CD14-positive monocyte (primary cell): ENCODE data around the gene KCNMA1. TPM values are rescaled to one million over a fixed set of nuclear protein-coding genes. Genes with fewer than 3 reads are reported as not detected.

Experiments used
- DNase-seq, 3 donors: peaks; one replicate each; pipeline ENCODE4 v3.0.0-alpha.2; 2011 to 2022
- H2AFZ ChIP-seq: 2 replicates; pipeline ENCODE4 v1.6.0; 2012; ENCODE audit warnings: mild to moderate bottlenecking, low read depth, low read length, inconsistent platforms; ENCODE audit not compliant: insufficient read depth, poor library complexity, severe bottlenecking
- H3K27ac ChIP-seq, 2 donors: 1 replicate in 1 of 2; 2 replicates in 1 of 2; pipeline ENCODE4 v1.5.1; 2012 to 2013; ENCODE audit warnings: low read length in 2 of 2, control low read depth in 1 of 2, inconsistent platforms in 1 of 2, low read depth in 1 of 2, mild to moderate bottlenecking in 1 of 2
- H3K27me3 ChIP-seq, 2 donors: one replicate each; pipeline versions ENCODE4 v1.6.0 to v1.6.1; 2011 to 2013; ENCODE audit warnings: low read length in 2 of 2; ENCODE audit not compliant: control insufficient read depth in 2 of 2, insufficient read depth in 2 of 2
- H3K36me3 ChIP-seq, 2 donors: replicated peaks in 1 of 2; 1 replicate in 1 of 2; 2 replicates in 1 of 2; pipeline versions ENCODE4 v1.5.1 to v1.6.1; 2012 to 2013; ENCODE audit warnings: low read length in 2 of 2, control low read depth in 1 of 2, inconsistent platforms in 1 of 2, mild to moderate bottlenecking in 1 of 2; ENCODE audit not compliant: insufficient read depth in 2 of 2, control insufficient read depth in 1 of 2
- H3K4me1 ChIP-seq, 2 donors: 1 replicate in 1 of 2; 2 replicates in 1 of 2; pipeline versions ENCODE4 v1.5.1 to v1.6.1; 2012 to 2013; ENCODE audit warnings: low read length in 2 of 2, control low read depth in 1 of 2, inconsistent platforms in 1 of 2, mild to moderate bottlenecking in 1 of 2, moderate library complexity in 1 of 2; ENCODE audit not compliant: insufficient read depth in 2 of 2, control insufficient read depth in 1 of 2
- H3K4me2 ChIP-seq: replicated peaks from 2 replicates; pipeline ENCODE3; 2012; ENCODE audit warnings: low read length, moderate library complexity, mild to moderate bottlenecking; ENCODE audit not compliant: poor library complexity, severe bottlenecking; ENCODE audit errors: extremely low read depth
- H3K4me3 ChIP-seq, 3 experiments: fragments of 200-600 bp in 1 of 3; sonication (generic) in 1 of 3; replicated peaks in 1 of 3; 1 replicate in 2 of 3; 2 replicates in 1 of 3; pipeline ENCODE4 v1.5.1; 2011 to 2013; ENCODE audit warnings: low read length in 3 of 3, mild to moderate bottlenecking in 3 of 3, control low read depth in 2 of 3, low read depth in 2 of 3, inconsistent platforms in 1 of 3, moderate library complexity in 1 of 3
- H3K79me2 ChIP-seq: 2 replicates; pipeline ENCODE4 v1.6.0; 2012; ENCODE audit warnings: mild to moderate bottlenecking, control low read depth, inconsistent platforms, low read length, moderate library complexity; ENCODE audit not compliant: insufficient read depth
- H3K9ac ChIP-seq: 2 replicates; pipeline ENCODE4 v1.6.0; 2017; ENCODE audit warnings: low read length, mild to moderate bottlenecking; ENCODE audit not compliant: insufficient read depth, poor library complexity, severe bottlenecking
- H3K9me3 ChIP-seq, 2 donors: replicated peaks in 1 of 2; 1 replicate in 1 of 2; 2 replicates in 1 of 2; pipeline versions ENCODE4 v1.5.1 to v1.6.1; 2012 to 2013; ENCODE audit warnings: low read length in 2 of 2, control low read depth in 1 of 2; ENCODE audit not compliant: control insufficient read depth in 1 of 2, insufficient read depth in 1 of 2
- H4K20me1 ChIP-seq: 2 replicates; pipeline ENCODE4 v1.6.0; 2012; ENCODE audit warnings: mild to moderate bottlenecking, low read length, control low read depth, moderate library complexity; ENCODE audit not compliant: insufficient read depth
- H3K27ac Mint-ChIP-seq, 7 donors: one replicate each; pipeline ENCODE4 v1.8.0; 2020; ENCODE audit warnings: mild to moderate bottlenecking in 7 of 7, mixed read lengths in 7 of 7, moderate library complexity in 6 of 7, inconsistent platforms in 2 of 7
- H3K27me3 Mint-ChIP-seq, 3 donors: one replicate each; pipeline ENCODE4 v1.8.0; 2021 to 2022; ENCODE audit warnings: low read depth in 3 of 3, mild to moderate bottlenecking in 3 of 3, mixed read lengths in 3 of 3, moderate library complexity in 3 of 3, inconsistent platforms in 1 of 3
- H3K36me3 Mint-ChIP-seq, 2 donors: one replicate each; pipeline ENCODE4 v1.8.0; 2020; ENCODE audit warnings: mixed read lengths in 2 of 2, inconsistent platforms in 1 of 2, mild to moderate bottlenecking in 1 of 2
- H3K4me1 Mint-ChIP-seq: one replicate; pipeline ENCODE4 v1.8.0; 2020; ENCODE audit warnings: mild to moderate bottlenecking, mixed read lengths
- H3K4me3 Mint-ChIP-seq, 2 donors: one replicate each; pipeline ENCODE4 v1.8.0; 2020; ENCODE audit warnings: mild to moderate bottlenecking in 2 of 2, mixed read lengths in 2 of 2, moderate library complexity in 1 of 2
- H3K9me3 Mint-ChIP-seq, 7 donors: one replicate each; pipeline ENCODE4 v1.8.0; 2020 to 2022; ENCODE audit warnings: mixed read lengths in 7 of 7, mild to moderate bottlenecking in 6 of 7, moderate library complexity in 6 of 7, inconsistent platforms in 2 of 7
- CTCF ChIP-seq: fragments of 200-600 bp; IDR thresholded peaks from one replicate; pipeline ENCODE4 v1.8.0; 2022; ENCODE audit warnings: antibody characterized with exemption, mild to moderate bottlenecking
- WGBS: methylation state at CpG from one replicate; pipeline ENCODE4 v1.1.5; 2013; ENCODE audit warnings: missing lambda C conversion rate; ENCODE audit not compliant: insufficient coverage; 5-methylcytosine and 5-hydroxymethylcytosine counted together
- intact Hi-C, 2 donors: fragments of 100-400 bp; cut with micrococcal nuclease; formaldehyde crosslinking; loops; one replicate each; pipeline versions ENCODE4 v1.15.0 to v1.15.1; 2023
- polyA plus RNA-seq, 3 donors: library from polyadenylated mRNA; depleted of rRNA in 1 of 3; unstranded in 2 of 3; stranded (reverse) in 1 of 3; fragments of 300-500 nt in 2 of 3; fragments of >200 nt in 1 of 3; fragmentation: Illumina TruSeq in 2 of 3; gene quantifications; 1 replicate in 2 of 3; 2 replicates in 1 of 3; pipeline ENCODE4 v1.2.3, GENCODE V29; 2012 to 2021

KCNMA1 gene
- polyA plus RNA-seq, 3 donors = 0.11 to 1.0 TPM; not detected in 1

DNA sequence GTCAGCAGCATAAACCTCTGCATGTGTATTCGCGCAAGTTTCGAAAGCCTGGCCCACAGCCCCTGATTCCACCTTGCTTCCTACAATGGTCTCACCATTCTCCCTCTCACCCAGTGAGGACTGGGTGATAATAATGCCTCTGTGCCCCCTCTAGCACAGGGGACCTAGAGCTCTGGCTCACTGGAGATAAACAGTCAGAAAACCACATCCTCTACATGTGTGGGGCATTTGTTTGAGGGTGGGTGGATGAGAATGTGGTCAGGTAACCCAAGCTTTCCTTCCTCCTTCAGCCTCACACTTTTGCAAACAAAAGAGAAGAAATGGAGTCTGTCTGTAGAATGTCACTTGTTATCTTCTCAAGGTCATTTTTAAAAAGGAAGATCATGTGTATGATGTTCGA, 373.5 kb downstream of the KCNMA1 start:
- intact Hi-C loops = no loop called here
- Histone ChIP-seq H3K27ac (no peak overlapping the region), H3K36me3 (no peaks in the 10 kb centered on the region), H3K9ac (no peak overlapping the region), H3K9me3 (no peaks in the 10 kb centered on the region), H4K20me1 (no peaks in the 10 kb centered on the region), H3K4me1 (peaks cover 14 to 15% of the 10 kb centered on the region in 2 donors), H2AFZ (no peak overlapping the region), H3K4me3 (no peak overlapping the region), H3K4me2 (no peak overlapping the region), H3K27me3 (peaks cover 5 to 13% of the 10 kb centered on the region in 2 donors), H3K79me2 (no peaks in the 10 kb centered on the region)
- peaks cover 25% of the 10 kb centered on the region for H3K4me1 Mint-ChIP-seq
- H3K36me3 Mint-ChIP-seq = no peaks in the 10 kb centered on the region
- H3K27me3 Mint-ChIP-seq = peaks cover 11 to 25% (median 24%) of the 10 kb centered on the region in 3 donors
- peak overlapping the region in 1 of 2 donors; percentile 11 for H3K4me3 Mint-ChIP-seq
- peaks cover 0 to 5% (median 0%) of the 10 kb centered on the region in 7 donors for H3K9me3 Mint-ChIP-seq
- no peak for TF ChIP-seq CTCF
- H3K27ac Mint-ChIP-seq = no peak overlapping the region
- WGBS = 10% methylated on average over 2 of the region's 4 CpGs
- DNase-seq = no peak

- Histone ChIP-seq H3K9ac (no peak overlapping the region), H3K4me3 (no peak overlapping the region), H2AFZ (no peak overlapping the region), H3K36me3 (no peaks in the 10 kb centered on the region), H3K27me3 (peaks cover 5 to 13% of the 10 kb centered on the region in 2 donors), H3K27ac (no peak overlapping the region), H4K20me1 (no peaks in the 10 kb centered on the region), H3K79me2 (no peaks in the 10 kb centered on the region), H3K4me1 (peaks cover 14 to 15% of the 10 kb centered on the region in 2 donors), H3K9me3 (no peaks in the 10 kb centered on the region), H3K4me2 (no peak overlapping the region)
- no peak for TF ChIP-seq CTCF
- intact Hi-C loops = no loop called here
- Mint-ChIP-seq H3K4me3 (peak overlapping the region in 1 of 2 donors; percentile 11), H3K27me3 (peaks cover 11 to 25% (median 24%) of the 10 kb centered on the region in 3 donors), H3K36me3 (no peaks in the 10 kb centered on the region), H3K9me3 (peaks cover 0 to 5% (median 0%) of the 10 kb centered on the region in 7 donors), H3K4me1 (peaks cover 25% of the 10 kb centered on the region), H3K27ac (no peak overlapping the region)
- DNase-seq = no peak
- 60% methylated on average over 1 of the region's 4 CpGs for WGBS
Measured at GRCh38 chr10:77263700-77264099, 373.9 kb downstream of the KCNMA1 start.
